ENCODE measurements around the gene TSLP.
A peak's percentile ranks its signal among the peaks of the same experiment; 100 is the strongest.

The TSLP gene

GRCh38 chr5:111071413-111071812 is at the start of gene TSLP:
TSLP (plus strand) TSS chr5:111071713; CDS start chr5:111071891, 178 bp downstream.
- in situ Hi-C loops (cut with MboI; ENCODE audit: low pct_unique_long_range_greater_than_20kb, low sequenced_read_pairs), result no loop called here
- no peak for DNase-seq

DNA sequence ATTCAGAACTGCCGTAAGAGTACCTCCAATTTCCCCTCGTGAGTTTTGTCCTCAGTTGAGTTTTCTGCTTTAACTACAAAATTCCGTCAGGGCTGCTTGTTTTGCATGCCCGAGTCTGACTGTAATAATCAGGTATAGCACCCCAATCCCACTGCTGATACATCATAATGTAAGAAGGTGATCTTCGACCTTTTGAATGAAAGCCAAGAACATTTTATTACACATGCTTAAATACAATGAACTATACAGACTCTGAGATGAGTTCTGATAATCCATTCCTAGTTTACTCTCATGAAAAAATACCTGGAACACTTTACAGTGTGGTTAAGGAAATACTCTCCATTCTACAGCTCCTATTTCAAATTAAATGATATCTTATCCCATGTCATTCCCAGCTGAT is 49.2 kb upstream of the TSLP start:
- in situ Hi-C loops (cut with MboI; ENCODE audit: low pct_unique_long_range_greater_than_20kb, low sequenced_read_pairs), result no loop called here
- DNase-seq, result no peak

DNA sequence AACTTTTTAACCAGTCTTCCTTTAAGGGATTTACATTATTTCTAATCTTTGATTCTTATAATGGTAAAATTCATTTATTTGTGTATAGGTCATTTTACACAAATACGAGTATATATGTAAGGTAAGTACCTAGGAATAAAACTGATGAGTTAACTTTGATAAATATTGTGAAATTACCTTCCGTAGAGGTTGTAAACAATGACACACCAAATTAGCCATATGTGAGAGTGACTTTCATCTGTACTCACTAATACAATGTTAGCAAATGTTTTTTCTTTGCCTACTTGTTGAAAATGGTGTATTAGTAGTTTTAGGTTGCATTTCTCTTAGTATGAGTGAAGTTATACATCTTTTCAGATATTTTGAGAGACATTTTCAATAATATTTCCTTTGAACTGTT is 42.6 kb upstream of the TSLP start:
- DNase-seq, result no peak
- in situ Hi-C loops (cut with MboI; ENCODE audit: low pct_unique_long_range_greater_than_20kb, low sequenced_read_pairs), result no loop called here

DNA sequence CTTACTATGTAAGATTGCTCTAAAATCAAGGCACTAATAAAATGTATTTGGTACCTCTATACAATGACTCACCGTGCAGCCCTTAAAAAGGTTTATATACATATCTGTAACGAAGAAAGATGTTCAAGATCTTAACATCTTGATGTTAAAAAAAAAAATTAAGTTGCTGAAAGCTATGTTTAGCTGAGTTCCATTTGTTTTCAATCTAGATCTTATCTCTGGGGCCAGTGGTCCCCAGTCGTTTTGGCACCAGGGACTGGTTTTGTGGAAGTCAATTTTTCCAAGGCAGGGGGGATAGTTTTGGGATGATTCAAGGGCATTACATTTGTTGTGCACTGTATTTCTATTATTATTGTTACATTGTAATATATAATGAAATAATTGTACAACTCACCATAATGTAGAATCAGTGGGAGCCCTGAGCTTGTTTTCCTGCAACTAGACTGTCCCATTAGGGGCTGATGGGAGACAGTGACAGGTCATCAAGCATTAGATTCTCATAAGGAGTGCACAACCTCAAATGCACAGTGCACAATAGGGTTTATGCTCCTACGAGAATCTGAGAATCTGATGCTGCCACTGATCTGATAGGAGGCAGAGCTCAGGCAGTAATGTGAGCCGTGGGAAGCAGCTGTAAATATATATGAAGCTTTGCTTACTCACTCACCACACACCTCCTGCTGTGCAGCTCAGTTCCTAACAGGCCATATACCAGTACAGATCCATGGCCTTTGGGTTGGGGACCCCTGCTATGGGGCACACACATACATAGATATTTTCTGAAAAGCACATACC is 27.6 kb upstream of the TSLP start:
- in situ Hi-C loops (cut with MboI; ENCODE audit: low pct_unique_long_range_greater_than_20kb, low sequenced_read_pairs), result no loop called here
- DNase-seq, result no peak

DNA sequence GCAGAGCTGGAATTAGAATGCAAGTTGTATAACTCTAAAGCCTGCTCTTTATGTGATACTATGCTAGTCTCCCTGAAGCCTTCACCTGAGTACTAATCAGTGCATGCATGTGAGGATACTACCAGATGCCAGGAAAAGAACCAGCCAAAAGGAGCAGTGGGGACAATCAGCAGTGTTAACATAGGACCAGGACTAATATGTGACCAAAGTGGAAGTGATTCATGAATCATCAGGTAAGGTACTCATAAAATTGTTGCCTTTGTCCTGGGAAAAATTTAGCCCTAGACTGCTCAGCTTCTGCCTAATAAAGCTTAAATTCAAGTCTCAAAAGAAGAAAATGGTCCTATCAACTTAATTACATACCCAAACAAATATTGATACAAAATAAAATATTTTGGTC is 13.4 kb upstream of the TSLP start:
- in situ Hi-C loops (cut with MboI; ENCODE audit: low pct_unique_long_range_greater_than_20kb, low sequenced_read_pairs), result no loop called here
- no peak for DNase-seq

DNA sequence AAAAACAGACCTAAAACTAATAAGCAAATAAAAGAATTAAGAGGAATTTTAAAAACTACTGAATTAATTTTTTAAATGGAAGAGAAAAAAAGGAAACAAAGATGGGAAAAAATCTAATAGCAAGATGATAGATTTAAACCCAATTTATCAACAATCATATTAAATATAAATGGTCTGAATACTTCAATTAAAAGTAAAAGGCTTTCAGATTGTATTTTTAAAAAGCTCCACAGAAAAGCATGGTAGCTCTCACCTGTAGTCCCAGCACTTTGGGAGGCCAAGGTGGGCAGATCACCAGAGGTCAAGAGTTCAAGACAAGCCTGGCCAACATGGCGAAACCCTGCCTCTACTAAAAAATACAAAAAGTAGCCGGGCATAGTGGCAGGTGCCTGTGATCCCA is 11.3 kb upstream of the TSLP start:
- no peak for DNase-seq
- in situ Hi-C loops (cut with MboI; ENCODE audit: low pct_unique_long_range_greater_than_20kb, low sequenced_read_pairs), result no loop called here

DNA sequence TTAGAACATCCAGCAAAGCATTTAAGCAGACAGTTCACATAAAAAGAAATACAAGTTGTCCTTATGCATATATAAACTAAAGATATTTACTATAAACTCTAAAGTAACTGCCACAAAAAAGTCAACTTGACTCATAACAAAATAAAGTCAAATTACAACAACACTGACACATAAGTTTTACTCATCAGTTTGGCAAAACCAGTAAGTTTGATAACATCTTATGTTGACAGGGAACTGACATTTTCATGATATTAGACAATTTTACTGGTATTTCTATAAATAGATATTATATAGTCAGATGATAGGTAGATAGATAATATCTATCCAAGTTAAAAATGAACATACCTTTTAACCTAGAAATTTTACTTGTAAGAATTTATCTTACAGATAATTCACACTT is 9.9 kb upstream of the TSLP start:
- DNase-seq, result no peak
- in situ Hi-C loops (cut with MboI; ENCODE audit: low pct_unique_long_range_greater_than_20kb, low sequenced_read_pairs), result no loop called here

GRCh38 chr5:111063709-111064322 is 7.7 kb upstream of the TSLP start:
- DNase-seq, result no peak
- in situ Hi-C loops (cut with MboI; ENCODE audit: low pct_unique_long_range_greater_than_20kb, low sequenced_read_pairs), result no loop called here

DNA sequence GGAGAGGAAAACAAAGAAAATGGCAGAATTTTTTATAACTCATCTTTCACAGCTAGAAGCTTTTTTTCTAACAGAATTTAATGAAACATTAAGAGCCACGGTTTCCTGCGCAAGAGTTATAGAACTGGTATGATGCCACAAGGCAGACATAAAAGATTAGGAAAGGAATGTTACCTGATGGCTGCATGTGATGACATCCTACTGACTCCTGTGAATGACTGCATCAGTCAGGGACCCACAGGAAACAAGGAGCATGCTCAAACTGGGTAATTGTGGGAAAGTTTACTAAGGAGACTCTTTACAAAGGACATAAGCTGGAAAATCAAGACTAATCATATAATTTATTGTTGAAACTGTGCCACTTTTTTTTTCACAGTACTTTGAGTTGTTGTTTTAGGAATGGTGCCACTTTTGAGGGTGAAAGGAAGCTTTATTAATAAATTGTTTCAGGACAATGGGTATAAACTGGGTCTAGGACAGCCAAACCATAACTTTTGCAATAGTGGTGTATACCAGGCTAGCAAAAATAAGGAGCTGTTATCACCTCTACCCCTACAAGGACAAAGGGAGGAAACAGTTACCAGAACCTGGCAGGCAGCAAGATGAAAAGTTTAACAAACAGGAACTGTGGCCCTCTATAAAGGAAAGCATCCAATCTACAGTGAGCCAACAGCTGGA is 5.1 kb upstream of the TSLP start:
- in situ Hi-C loops (cut with MboI; ENCODE audit: low pct_unique_long_range_greater_than_20kb, low sequenced_read_pairs), result no loop called here
- DNase-seq, result no peak

- DNase-seq, result no peak
- in situ Hi-C loops (cut with MboI; ENCODE audit: low pct_unique_long_range_greater_than_20kb, low sequenced_read_pairs), result no loop called here
Observed at GRCh38 chr5:111068213-111068612, 3.3 kb upstream of the TSLP start.

DNA sequence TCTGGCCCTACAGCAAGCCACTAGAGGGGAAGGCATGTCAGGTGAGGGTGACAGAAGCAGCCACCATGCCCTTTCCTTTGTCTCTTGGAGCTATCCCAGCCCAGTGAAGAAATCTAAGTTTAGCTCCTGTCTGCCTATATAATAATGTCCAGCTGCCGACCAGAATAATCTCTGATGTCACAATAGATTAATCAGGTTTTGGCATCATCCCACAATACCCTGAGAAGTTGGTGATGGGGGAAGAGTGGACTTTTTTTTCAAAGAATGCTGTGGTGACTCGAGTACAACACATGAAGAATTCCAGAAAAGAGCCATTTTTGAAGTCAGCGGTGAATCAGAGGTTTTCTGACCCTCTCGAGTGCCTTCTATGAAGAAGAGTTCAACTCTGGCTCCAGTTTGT is 1.7 kb upstream of the TSLP start:
- in situ Hi-C loops (cut with MboI; ENCODE audit: low pct_unique_long_range_greater_than_20kb, low sequenced_read_pairs), result no loop called here
- DNase-seq, result no peak

- in situ Hi-C loops (cut with MboI; ENCODE audit: low pct_unique_long_range_greater_than_20kb, low sequenced_read_pairs), result no loop called here
- DNase-seq, result no peak
Observed at GRCh38 chr5:111070272-111071134, 1.0 kb upstream of the TSLP start.

- in situ Hi-C loops (cut with MboI; ENCODE audit: low pct_unique_long_range_greater_than_20kb, low sequenced_read_pairs), result no loop called here
- DNase-seq, result peak; percentile 92
Observed at GRCh38 chr5:111072949-111073682, 1.6 kb downstream of the TSLP start.

DNA sequence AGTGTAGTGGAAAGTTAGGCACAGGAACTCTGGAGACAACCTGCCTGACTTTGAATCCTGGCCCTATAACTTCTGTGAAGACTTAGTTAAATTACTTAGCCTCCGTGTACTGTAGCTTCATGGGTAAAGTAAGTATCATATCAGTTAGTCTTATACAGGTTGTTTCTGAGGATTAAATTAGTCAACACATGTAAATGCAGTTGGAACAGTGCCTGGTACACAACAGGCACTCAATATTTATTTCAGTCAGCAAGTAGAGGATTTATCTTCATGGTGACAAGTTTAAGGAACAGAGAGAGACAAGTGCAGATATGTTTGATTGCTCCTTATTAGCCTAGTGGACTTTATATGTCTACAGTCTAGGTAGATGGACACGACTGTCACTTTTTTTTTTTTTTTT is 2.7 kb downstream of the TSLP start:
- in situ Hi-C loops (cut with MboI; ENCODE audit: low pct_unique_long_range_greater_than_20kb, low sequenced_read_pairs), result no loop called here

GRCh38 chr5:111075520-111075919 is 4.0 kb downstream of the TSLP start:
- no peak for DNase-seq
- in situ Hi-C loops (cut with MboI; ENCODE audit: low pct_unique_long_range_greater_than_20kb, low sequenced_read_pairs), result no loop called here

More for the DNA sequence above, 2.7 kb downstream of the TSLP start:
- DNase-seq, result no peak

GRCh38 chr5:111076091-111076490 is 4.6 kb downstream of the TSLP start:
- in situ Hi-C loops (cut with MboI; ENCODE audit: low pct_unique_long_range_greater_than_20kb, low sequenced_read_pairs), result no loop called here
- DNase-seq, result no peak

GRCh38 chr5:111077678-111078077 is 6.2 kb downstream of the TSLP start:
- no peak for DNase-seq
- in situ Hi-C loops (cut with MboI; ENCODE audit: low pct_unique_long_range_greater_than_20kb, low sequenced_read_pairs), result no loop called here

GRCh38 chr5:111079846-111080245 is 8.3 kb downstream of the TSLP start:
- no peak for DNase-seq
- in situ Hi-C loops (cut with MboI; ENCODE audit: low pct_unique_long_range_greater_than_20kb, low sequenced_read_pairs), result no loop called here

DNA sequence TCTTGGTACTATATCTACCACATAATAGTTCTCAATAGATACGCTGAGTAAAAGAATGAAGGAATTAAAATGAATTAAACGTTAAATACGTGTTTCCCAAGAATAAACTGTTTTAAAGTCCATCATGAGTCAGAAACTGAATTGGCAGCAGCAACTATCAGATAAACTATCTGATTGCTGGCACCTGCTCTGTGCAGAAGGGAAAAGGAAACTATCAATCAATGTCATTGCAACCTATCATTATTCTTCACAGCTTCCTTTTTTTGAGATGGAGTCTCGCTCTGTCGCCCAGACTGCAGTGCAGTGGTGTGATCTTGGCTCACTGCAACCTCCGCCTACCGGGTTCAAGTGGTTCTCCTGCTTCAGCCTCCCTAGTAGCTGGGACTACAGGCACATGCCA is 11.8 kb downstream of the TSLP start:
- DNase-seq, result peak; percentile 87
- in situ Hi-C loops (cut with MboI; ENCODE audit: low pct_unique_long_range_greater_than_20kb, low sequenced_read_pairs), result no loop called here
